Lower leg skin (tissue), 3 donors: Measurements from ENCODE around the gene IRF1.

Experiments used
- POLR2A ChIP-seq, 2 donors: fragments of 450-650 bp; IDR thresholded peaks; one replicate each; pipeline ENCODE4 v1.6.1; 2016 to 2017; ENCODE audit warnings: antibody characterized with exemption in 2 of 2, mild to moderate bottlenecking in 1 of 2, moderate library complexity in 1 of 2
- TF ChIP-seq, protein P1 (sequence below), 3 donors: fragments of 450-650 bp; IDR thresholded peaks; one replicate each; pipeline ENCODE4 v1.5.1; 2016; ENCODE audit warnings: antibody characterized with exemption in 3 of 3, mild to moderate bottlenecking in 3 of 3, moderate library complexity in 2 of 3

DNA sequence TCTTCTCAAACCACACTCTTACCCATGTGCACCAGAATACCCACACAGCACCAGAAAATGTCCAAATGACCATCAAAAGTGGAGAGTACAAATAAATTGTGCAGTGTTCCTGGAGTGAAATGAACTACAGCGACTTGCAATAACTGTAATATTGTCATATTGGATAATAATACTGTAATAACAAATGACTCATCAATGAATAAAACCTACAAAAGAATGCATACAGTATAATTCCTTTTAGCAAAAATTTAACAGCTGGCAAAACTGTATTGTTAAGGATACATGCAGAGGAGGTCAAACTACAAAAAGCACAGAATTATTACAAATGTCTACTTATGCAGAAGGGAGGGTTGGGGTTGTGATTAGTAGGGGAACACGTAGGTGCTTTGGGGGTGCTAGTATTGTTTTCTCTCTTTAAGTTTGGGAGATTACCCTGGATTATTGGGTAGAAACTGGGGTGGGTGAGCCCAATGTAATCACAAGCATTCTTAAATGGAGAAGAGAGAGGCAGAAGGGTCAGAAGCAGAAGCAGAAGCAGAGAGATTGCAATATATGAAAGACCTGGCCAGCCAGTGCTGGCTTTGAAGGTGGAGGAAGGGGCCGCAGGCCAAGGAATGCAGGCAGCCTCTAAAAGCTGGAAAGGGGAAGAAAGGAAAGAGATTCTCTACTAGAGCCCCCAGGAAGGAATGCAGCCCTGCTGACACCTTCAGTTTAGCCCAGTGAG lies 21.8 kb downstream of the IRF1 start:
- TF ChIP-seq, protein P1, sequence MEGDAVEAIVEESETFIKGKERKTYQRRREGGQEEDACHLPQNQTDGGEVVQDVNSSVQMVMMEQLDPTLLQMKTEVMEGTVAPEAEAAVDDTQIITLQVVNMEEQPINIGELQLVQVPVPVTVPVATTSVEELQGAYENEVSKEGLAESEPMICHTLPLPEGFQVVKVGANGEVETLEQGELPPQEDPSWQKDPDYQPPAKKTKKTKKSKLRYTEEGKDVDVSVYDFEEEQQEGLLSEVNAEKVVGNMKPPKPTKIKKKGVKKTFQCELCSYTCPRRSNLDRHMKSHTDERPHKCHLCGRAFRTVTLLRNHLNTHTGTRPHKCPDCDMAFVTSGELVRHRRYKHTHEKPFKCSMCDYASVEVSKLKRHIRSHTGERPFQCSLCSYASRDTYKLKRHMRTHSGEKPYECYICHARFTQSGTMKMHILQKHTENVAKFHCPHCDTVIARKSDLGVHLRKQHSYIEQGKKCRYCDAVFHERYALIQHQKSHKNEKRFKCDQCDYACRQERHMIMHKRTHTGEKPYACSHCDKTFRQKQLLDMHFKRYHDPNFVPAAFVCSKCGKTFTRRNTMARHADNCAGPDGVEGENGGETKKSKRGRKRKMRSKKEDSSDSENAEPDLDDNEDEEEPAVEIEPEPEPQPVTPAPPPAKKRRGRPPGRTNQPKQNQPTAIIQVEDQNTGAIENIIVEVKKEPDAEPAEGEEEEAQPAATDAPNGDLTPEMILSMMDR (IDR thresholded peaks at IDR 0.05), result no peak
- no peak for TF ChIP-seq POLR2A (IDR thresholded peaks at IDR 0.05)
